CD1c-positive myeloid dendritic cell (primary cell): ENCODE measurements around the gene SMCHD1.
"Not testable (repeated sequence)": the region's sequence is repeated elsewhere in the genome, so short reads cannot be mapped to it uniquely, and the experiment has no call there.

ENCODE experiments used
- DNase-seq: peaks from one replicate; pipeline ENCODE4 v3.0.0-alpha.2; 2016; ENCODE audit errors: extremely low spot score

SMCHD1 gene

DNA sequence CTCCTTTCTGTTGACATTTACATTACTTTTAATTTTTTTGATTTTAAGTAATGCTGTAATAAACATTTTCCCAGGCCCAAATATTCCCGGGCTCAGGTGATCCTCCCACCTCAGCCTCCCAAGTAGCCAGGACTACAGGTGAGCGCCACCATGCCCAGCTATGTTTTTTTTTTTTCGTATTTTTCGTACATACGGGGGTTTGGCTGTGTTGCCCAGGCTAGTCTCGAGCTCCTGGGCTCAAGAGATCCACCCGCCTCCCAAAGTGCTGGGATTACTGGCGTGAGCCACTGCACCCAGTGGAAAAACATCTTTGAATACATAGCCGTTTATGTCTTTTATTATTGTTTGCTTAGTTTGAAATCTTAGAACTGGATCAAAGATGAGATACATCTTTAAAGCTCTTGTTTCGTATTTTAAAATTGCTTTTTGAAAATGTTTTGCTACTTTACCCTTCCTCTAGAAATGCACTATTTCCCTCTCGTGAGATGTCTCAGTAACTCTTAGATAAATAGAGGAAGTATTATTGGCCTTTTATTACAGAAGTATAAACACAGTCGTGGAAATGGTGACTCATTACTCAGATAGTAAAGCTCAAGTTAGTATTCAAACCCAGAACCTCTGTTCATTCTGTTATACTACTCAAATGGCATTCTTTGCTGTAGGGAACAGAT, 2.4 kb downstream of the SMCHD1 start:
- peak; percentile 89 for DNase-seq

DNA sequence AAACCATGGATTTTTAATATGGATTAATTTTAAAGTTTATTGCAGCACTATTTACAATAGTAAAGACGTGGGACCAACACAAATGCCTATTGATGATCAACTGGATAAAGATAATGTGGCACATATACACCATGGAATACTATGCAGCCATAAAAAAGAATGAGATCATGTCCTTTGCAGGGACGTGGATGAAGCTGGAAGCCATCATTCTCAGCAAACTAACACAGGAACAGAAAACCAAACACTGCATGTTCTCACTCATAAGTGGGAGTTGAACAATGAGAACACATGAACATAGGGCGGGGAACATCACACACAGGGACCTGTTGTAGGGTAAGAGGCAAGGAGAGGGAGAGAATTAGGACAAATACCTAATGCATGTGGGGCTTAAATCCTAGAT, 5.3 kb downstream of the SMCHD1 start:
- not testable (repeated sequence) for DNase-seq

DNA sequence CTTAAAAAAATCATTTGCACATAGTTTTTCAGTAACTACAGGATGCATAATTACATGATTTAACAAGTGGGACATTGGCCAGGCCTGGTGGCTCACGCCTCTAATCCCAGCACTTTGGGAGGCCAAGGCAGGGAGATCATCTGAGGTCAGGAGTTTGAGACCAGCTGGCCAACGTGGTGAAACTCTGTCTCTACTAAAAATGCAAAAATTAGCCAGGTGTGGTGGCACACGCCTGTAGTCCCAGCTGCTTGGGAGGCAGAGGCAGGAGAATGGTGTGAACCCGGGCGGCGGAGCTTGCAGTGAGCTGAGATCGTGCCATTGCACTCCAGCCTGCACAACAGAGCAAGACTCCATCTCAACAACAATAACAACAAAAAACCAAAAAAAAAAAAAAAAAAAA, 6.8 kb downstream of the SMCHD1 start:
- not testable (repeated sequence) for DNase-seq

DNA sequence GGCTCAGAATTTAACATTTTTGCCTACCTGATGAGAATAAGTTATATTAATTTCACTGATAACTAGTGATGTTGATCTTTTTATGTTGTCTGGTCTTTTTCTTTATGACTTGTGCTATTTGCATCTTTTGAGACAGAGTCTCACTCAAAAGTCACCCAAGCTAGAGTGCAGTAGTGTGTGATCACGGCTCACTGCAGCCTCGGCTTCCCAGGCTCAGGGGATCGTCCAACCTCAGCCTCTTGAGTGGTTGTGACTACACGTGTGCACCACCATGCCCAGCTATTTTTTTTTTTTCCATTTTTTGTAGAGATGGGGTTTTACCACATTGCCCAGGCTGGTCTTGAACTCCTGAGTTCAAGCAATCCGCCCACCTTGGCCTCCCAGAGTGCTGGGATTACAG, 7.5 kb downstream of the SMCHD1 start:
- no peak for DNase-seq

DNA sequence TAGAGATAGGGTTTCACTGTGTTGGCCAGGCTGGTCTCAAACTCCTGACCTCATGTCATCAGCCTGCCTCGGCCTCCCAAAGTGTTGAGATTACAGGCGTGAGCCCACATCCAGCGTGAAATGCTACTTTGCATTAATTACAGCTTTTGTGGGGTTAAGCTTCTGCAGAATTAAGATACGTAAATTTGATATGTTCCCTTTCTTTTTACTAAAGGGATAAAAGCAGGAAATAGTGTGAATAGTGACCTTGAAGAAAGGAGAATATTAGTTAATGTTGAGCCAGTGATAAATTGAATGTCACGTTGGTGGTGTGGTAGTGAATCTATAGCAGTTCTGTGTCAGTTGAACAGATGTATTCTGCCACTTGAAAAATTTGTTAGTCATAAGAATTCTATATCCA, 16.9 kb downstream of the SMCHD1 start:
- no peak for DNase-seq

DNA sequence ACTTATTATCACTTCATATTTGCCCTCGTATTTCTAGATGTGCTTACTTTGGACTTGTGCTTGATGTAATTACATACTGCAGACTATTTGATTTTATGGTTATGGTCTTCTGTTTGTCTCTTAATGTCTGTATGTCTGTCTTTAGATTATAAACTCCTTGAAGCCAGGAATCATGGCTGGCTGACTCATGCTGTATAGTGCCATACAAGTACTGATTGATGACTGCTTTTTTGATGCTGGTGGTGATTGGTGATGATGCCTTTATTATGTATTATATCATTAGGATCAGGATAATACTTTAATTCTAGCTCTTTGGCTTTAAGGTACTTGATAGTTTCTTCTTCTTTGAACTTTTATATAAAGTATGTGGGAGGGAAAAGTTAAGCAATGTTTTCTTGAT, 17.3 kb downstream of the SMCHD1 start:
- no peak for DNase-seq

DNA sequence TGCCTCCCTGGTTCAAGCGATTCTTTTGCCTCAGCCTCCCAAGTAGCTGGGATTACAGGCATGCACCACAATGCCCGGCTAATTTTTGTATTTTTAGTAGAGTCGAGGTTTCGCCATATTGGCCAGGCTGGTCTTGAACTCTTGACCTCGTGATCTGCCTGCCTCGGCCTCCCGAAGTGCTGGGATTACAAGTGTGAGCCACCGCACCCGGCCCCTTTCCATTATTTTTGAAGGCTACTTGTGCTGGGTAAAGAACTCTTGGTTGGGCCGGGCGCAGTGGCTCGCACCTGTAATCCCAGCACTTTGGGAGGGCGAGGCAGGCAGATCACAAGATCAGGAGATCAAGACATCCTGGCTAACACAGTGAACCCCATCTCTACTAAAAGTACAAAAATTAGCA, 23.4 kb downstream of the SMCHD1 start:
- not testable (repeated sequence) for DNase-seq

DNA sequence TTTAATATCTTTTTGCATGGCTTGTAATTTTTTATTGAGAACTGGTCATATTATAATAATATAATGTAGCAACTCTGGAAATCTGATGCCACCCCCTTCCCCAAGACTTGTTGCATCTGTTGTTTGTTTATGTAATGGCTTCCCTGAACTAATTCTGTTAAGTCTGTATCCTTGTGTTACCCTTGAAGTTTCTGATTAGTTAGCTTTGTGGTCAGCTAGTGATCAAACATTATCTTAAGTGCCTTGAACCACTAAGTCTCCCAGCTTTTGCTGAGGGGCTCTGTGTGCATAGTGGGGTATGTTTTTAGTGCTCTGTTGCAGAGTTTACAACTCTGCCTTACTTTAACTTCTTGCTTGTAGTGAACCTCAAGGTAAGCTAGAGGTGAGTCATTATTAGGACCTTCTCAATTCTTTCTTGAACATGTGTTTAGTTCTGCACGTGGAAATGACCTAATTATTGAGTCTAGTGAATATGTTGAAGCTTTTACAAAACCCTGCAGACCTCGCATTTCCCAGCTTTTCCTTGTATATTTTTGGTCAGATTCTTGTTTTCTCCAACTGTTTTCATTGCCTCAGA, 24.8 kb downstream of the SMCHD1 start:
- no peak for DNase-seq

DNA sequence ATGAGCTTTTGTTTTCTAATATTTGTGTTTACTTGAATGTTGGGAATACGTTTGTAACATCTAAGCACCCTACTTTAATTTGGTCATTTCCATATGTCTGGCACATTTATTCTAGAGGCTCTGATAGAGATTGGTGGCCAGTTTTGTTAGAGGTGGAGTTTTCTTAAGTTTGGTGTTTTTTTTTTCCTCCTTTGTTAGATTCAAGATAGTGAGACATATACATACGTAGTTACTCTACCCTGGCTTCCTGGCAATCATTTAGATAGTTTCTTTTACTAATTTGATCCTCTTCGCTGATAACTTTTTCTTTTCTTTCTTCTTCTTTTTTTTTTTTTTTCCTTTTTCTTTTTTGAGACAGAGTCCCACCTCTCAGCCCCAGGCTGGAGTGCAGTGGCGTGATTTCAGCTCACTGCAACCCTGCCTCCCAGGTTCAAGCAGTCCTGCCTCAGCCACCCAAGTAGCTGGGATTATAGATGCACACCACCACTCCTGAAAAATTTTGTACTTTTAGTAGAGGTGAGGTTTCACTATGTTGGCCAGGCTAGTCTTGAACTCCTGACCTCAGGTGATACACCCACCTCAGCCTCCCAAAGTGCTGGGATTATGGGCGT, 26.6 kb downstream of the SMCHD1 start:
- DNase-seq = no peak

DNA sequence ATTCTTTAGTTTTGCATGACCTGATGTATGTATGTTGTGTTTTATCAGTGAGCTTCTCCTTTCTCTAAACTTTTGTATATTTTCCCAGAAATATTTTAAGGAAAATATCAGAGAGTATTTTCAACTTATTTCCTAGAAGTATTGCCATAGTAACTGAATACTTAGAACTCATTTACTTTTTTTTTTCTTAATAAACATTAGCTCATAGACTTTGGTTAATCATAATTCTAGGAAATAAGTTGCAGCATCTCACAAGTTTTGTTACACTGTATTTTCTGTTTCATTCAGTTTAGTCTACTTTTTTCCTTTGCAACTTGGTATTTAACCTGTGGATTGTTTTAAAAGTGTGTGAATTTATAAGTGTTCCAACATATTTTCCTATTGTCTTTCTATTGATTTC, 27.5 kb downstream of the SMCHD1 start:
- peak; percentile 32 for DNase-seq

DNA sequence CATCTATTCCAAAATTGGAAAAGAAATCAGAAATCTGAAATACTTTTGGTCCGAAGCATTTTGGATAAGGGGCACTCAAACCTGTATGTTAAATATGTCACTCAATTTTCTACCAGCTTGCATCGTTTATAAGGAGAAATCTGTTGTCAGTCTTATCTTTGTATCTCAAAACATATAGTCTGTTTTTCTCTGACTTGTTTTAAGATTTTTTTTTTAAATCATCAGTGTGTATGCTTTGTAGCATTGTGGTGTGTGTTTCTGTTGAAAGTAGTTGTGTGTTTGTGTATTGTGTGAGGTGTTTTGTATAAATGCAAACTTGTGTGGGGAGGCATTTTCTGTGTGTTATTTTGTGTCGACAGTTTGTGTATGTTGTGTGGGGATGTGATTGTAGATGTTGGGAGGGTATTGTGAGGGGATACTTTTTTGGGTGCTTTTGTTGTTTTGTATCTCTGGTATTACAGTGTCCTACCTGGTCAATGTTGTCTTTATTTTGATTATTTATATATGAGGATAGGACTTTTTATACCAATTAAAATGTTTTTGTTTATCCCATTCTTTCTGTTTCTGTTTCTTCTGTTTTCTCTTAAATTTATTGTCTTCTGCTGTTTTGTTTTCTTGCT, 30.9 kb downstream of the SMCHD1 start:
- DNase-seq = no peak

DNA sequence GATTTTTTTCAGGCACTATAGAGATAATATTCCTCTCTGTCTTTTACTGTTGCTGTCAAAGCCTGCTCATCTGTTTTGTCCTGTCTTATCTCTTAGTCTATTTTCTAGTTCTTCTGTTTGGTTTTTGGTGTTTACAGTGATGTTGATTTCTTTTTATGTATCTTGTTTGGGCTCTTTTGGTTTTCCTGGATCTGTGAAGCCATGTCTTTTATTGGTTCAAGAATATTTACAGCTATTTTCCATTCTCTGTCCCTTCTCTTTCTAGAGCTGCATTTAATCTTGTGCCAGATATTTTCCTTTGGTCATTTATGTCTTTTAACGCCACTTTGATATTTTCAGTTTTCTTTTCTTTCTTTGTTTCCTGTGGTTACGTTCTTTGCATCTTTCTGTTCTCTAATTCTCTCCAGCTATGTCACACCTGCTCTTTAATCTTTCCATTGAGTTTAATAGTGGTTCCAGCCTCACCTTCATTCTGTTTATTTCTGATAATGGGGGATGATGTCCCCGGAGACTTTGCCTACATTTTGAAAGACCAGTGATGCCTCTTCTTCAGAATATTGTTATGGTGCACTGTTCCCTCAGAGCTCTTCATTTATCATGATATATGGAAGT, 32.0 kb downstream of the SMCHD1 start:
- no peak for DNase-seq

DNA sequence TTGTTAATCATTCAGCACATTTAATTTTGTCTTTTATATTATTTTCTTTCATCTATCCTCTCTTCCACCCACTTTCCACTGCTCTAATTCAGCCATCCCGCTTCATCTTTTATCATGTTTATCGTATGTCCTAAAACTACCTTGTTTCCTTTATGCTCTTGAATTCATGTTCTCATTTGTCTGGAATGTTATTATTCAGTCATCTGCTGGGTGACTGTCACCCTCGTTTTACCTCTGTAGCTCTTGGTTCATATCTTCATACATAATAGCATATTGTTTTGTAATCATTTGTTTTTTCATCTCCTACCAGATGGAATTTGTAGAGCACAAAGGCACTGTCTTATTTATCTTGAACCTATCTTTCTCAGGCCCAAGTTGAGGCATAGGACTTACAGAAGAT, 37.0 kb downstream of the SMCHD1 start:
- no peak for DNase-seq

DNA sequence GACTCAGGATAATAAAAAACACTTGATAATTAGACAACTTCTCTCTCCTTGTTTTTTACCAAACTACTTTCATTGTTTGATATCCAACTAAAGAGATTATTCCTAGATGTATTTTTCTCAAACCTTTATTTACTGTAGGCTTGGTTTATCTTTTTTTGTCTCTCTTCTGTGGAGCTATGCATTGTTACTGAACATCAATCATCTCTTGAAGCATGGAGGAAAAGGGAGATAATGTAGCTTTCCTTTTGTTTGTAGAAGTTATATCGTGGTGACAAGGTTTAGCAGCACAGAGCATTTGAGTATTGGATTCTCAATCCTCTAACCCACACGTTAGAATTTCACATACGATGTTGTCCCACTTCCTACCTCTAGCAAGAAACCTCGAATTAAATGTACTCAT, 41.7 kb downstream of the SMCHD1 start:
- no peak for DNase-seq

DNA sequence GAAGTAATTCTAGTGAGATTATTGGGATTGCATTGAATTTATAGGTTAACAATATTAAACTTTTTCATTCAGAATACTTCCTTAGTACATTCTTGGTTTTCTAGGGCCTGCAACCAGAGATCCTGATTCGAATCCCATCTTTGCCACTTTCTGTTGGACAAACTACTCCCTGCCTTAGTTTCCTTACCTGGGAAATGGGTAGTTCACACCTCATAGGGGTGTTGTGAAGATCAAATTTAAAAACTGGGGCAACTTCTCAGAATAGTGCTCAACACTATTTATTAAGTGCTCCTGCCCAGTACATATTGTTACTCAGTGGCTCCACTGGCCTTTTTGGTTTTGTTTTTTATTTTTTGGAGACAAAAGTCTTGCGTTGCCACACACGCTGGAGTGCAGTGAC, 43.5 kb downstream of the SMCHD1 start:
- DNase-seq = no peak

DNA sequence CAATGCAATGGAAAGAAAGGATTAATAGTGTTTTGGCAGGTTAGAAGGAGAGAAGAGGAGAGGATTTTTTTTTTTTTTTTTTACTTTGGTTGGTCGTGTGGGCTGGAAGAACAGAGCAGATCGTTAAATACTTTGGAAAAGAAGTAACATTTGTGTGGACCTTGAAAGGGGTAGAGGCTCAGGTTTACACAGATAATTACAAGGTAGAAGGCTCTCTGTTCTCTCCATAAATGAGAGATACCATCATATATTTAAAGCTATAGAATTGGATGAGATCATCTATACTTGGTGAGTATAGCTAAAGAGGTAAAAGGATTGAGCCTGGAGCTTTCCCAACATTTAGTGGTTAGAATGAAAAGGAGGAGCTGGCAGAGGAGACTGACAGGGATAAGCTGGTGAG, 49.0 kb downstream of the SMCHD1 start:
- DNase-seq = no peak

DNA sequence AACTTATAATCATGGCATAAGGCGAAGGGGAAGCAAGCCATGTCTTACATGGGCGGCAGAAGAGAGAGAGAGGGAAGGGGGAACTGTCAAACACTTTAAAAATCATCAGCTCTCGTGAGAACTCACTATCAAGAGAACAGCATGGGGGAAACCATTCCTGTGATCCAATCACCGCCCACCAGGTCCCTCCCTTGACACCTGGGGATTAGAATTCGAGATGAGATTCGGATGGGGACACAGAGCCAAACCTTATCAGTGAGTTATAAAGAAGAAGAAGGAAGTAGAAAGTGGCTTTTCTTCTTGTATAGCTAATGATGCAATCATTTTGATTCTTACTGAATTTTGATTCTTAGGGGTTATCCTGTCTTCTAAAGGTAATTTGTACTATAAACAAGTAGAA, 51.4 kb downstream of the SMCHD1 start:
- no peak for DNase-seq

DNA sequence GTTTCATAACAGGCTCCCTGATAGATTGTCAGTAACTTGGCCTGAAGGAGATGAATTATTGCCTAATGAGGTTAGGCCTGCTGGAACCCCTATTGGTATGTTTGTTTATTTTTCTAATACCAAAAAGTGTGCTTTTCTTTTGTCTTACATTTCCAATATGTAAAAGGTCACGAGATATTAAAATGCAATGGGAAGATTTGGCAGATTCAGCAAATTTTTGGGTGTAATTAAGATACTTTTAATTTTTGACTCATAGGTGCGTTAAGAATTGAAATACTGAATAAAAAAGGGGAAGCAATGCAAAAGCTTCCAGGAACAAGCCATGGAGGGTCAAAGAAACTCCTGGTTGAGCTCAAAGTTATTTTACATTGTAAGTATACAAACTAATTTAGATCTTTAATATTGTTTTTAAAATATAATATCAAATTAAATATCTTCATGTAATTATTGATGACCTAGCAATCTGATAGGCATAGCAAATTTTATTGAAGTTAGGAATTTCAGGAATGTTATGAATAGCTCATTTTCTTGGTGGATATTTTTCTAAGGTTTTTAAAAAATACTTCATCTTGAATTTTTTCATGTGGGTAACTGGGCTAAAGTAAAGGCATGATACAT, 52.1 kb downstream of the SMCHD1 start:
- DNase-seq = no peak

DNA sequence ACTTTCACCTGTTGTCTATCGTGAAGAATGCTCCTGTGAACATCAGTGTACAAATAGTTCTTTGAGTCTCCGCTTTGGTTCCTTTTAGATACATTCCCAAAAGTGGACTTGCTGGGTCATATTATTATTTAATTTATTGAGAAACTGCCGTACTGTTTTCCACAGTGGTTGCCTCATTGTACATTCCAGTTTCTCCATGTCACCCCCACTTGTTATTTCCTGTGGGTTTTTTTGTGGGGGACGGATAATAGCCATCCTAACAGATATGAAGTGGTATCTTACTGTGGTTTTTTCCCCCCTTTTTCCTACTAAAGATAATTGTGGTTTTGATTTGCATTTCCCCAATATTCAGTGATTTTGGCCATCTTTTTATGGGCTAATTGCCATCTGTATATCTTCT, 53.8 kb downstream of the SMCHD1 start:
- no peak for DNase-seq

DNA sequence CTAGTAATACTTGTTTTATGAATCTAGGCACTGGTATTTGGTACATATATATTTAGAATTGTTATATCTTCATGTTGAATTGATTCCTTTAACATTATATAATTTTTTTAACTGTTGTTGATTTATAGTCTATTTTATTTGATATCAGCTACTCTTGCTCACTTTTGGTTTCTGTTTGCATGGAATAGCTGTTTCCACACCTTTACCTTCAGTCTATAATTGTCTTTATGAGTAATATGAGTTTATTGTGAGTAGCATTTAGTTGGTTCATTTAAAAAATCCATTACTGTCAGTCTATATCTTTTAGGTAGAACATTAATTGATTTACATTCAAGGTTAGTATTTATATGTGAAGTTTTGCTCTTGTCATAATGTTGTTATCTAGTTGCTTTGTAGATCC, 58.6 kb downstream of the SMCHD1 start:
- DNase-seq = no peak

DNA sequence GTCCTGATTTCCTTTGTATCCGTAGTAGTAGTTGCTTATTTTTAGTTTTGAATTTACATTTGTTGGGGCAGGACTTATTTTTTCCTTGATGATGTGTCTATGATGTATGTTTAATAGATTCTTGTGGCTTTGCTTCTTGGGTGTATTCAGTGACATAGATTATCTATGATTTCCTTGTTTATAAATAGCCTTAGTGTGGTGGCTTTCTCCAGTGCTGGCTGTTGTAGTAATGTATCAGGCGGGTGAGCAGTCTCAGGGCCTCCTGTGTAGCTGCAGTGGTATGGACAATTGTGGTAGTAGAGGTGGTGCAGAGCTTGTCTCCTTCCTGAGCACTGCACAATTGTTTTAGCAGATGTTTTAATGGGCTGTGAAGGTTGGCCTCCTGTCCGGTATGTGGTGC, 60.5 kb downstream of the SMCHD1 start:
- no peak for DNase-seq
